Measurements from ENCODE around the gene ZBTB38. TPM values are rescaled to one million over a fixed set of nuclear protein-coding genes. Genes with fewer than 3 reads are reported as not detected.

Gene ZBTB38
- total RNA-seq, 1 experiment from 2014 or later = 12.3 TPM

DNA sequence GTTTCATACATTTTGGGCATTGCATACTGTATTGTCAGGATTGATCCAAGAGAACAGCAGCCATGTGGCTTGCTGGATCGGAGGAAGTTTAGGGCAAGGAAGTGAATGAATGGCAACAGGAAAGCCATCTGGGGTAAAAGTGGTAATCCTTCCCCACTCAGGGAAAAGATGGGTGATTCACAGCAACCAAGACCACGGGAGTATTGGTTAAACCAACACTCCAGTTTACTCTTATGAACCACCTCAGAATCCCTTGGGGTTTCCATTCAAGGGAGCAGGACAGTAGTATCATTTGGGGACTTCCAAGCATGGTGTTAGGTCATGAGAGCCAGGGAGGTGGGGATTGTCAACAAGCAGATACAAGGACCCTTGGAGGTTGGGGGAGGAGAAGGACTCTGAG is 25.2 kb upstream of the ZBTB38 start (continued):
- TF ChIP-seq ZNF423 (CRISPR knock-in tag; IDR thresholded peaks at IDR 0.05) = no peak
- no peak for TF ChIP-seq SMAD4 (CRISPR knock-in tag; IDR thresholded peaks at IDR 0.05)
- no peak for TF ChIP-seq GRHL2 (CRISPR knock-in tag; IDR thresholded peaks at IDR 0.05; ENCODE audit: insufficient replicate concordance, severe bottlenecking)
- no peak for TF ChIP-seq TCF7 (CRISPR knock-in tag; IDR thresholded peaks at IDR 0.05; ENCODE audit: low read depth)
- TF ChIP-seq SMAD3 (CRISPR knock-in tag; IDR thresholded peaks at IDR 0.05; ENCODE audit: borderline replicate concordance) = no peak
- no peak for TF ChIP-seq MXD4 (CRISPR knock-in tag; IDR thresholded peaks at IDR 0.05; ENCODE audit: borderline replicate concordance)

GRCh38 chr3:141343865-141344271 is 24.4 kb upstream of the ZBTB38 start:
- H3K4me1 Mint-ChIP-seq = peaks cover 5% of the 10 kb centered on the region
- H3K4me3 Mint-ChIP-seq = no peak overlapping the region
- peaks cover 5% of the 10 kb centered on the region for H3K9me3 Mint-ChIP-seq
- DNase-seq (ENCODE audit: low spot score) (no peak), ATAC-seq (no peak)
- CTCF ChIA-PET = no interaction called here
- POLR2A ChIA-PET = no interaction called here
- no peak for TF ChIP-seq GABPB1 (CRISPR knock-in tag; IDR thresholded peaks at IDR 0.05)
- TF ChIP-seq SOX15 (CRISPR knock-in tag; IDR thresholded peaks at IDR 0.05) = no peak
- H3K27me3 Mint-ChIP-seq (ENCODE audit: low read depth) = peaks cover 3% of the 10 kb centered on the region; the same call in 1 of the 2 replicates
- no peaks in the 10 kb centered on the region for H3K36me3 Mint-ChIP-seq
- no peak overlapping the region for H3K27ac Mint-ChIP-seq

GRCh38 chr3:141345528-141345927 is 22.8 kb upstream of the ZBTB38 start:
- Mint-ChIP-seq H3K4me1 (peaks cover 7% of the 10 kb centered on the region), H3K4me3 (no peak overlapping the region), H3K27ac (no peak overlapping the region), H3K27me3 (ENCODE audit: low read depth) (peaks cover 3% of the 10 kb centered on the region), H3K36me3 (no peaks in the 10 kb centered on the region), H3K9me3 (peaks cover 5% of the 10 kb centered on the region)
- no peak for TF ChIP-seq CTCF (IDR thresholded peaks at IDR 0.05)
- TF ChIP-seq FOXP1 (CRISPR knock-in tag; IDR thresholded peaks at IDR 0.05; ENCODE audit: borderline replicate concordance) = no peak
- TF ChIP-seq NFATC4 (CRISPR knock-in tag; IDR thresholded peaks at IDR 0.05) = no peak
- no peak for TF ChIP-seq ZNF423 (CRISPR knock-in tag; IDR thresholded peaks at IDR 0.05)
- TF ChIP-seq SP1 (CRISPR knock-in tag; conservative IDR thresholded peaks at IDR 0.05) = no peak
- no peak for TF ChIP-seq MYBL2 (CRISPR knock-in tag; IDR thresholded peaks at IDR 0.05)
- no peak for TF ChIP-seq KAT7 (CRISPR knock-in tag; IDR thresholded peaks at IDR 0.05; ENCODE audit: borderline replicate concordance)
- TF ChIP-seq ZNF671 (CRISPR knock-in tag; IDR thresholded peaks at IDR 0.05) = no peak
- no peak for TF ChIP-seq FOXJ3 (CRISPR knock-in tag; IDR thresholded peaks at IDR 0.05; ENCODE audit: borderline replicate concordance)
- no peak for TF ChIP-seq CBFB (CRISPR knock-in tag; IDR thresholded peaks at IDR 0.05; ENCODE audit: low read depth)
- TF ChIP-seq AR (CRISPR knock-in tag; IDR thresholded peaks at IDR 0.05) = no peak
- no peak for TF ChIP-seq SMAD3 (CRISPR knock-in tag; IDR thresholded peaks at IDR 0.05; ENCODE audit: borderline replicate concordance)
- TF ChIP-seq ZNF121 (CRISPR knock-in tag; IDR thresholded peaks at IDR 0.05) = no peak
- no peak for TF ChIP-seq TCF7 (CRISPR knock-in tag; IDR thresholded peaks at IDR 0.05; ENCODE audit: low read depth)
- TF ChIP-seq, protein P1, sequence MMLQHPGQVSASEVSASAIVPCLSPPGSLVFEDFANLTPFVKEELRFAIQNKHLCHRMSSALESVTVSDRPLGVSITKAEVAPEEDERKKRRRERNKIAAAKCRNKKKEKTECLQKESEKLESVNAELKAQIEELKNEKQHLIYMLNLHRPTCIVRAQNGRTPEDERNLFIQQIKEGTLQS (CRISPR knock-in tag; conservative IDR thresholded peaks at IDR 0.05) = no peak
- TF ChIP-seq TEAD1 (CRISPR knock-in tag; IDR thresholded peaks at IDR 0.05) = no peak
- no peak for TF ChIP-seq MXD4 (CRISPR knock-in tag; IDR thresholded peaks at IDR 0.05; ENCODE audit: borderline replicate concordance)
- ATAC-seq = no peak
- ChIA-PET CTCF (interaction anchor here (0.8 to 1.7 kb wide), 3 partner anchors 15 to 107 kb away, joined by 3 to 6 read pairs (median 4); no protein-coding TSS in a partner anchor), POLR2A (no interaction called here)
- DNase-seq (ENCODE audit: low spot score) = no peak
